ENCODE data around the gene IFNA17.

- TF ChIP-seq, protein P1, sequence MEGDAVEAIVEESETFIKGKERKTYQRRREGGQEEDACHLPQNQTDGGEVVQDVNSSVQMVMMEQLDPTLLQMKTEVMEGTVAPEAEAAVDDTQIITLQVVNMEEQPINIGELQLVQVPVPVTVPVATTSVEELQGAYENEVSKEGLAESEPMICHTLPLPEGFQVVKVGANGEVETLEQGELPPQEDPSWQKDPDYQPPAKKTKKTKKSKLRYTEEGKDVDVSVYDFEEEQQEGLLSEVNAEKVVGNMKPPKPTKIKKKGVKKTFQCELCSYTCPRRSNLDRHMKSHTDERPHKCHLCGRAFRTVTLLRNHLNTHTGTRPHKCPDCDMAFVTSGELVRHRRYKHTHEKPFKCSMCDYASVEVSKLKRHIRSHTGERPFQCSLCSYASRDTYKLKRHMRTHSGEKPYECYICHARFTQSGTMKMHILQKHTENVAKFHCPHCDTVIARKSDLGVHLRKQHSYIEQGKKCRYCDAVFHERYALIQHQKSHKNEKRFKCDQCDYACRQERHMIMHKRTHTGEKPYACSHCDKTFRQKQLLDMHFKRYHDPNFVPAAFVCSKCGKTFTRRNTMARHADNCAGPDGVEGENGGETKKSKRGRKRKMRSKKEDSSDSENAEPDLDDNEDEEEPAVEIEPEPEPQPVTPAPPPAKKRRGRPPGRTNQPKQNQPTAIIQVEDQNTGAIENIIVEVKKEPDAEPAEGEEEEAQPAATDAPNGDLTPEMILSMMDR (IDR thresholded peaks at IDR 0.05): no peak
- TF ChIP-seq POLR2A (IDR thresholded peaks at IDR 0.05): no peak
Observed at GRCh38 chr9:21251638-21252037, 23.6 kb upstream of the IFNA17 start.
